BJ (cell line): ENCODE measurements around the gene TMPRSS12. TPM values are rescaled to one million over a fixed set of nuclear protein-coding genes. Genes with fewer than 3 reads are reported as not detected.
"Not testable (repeated sequence)": the region's sequence is repeated elsewhere in the genome, so short reads cannot be mapped to it uniquely, and the experiment has no call there.

Experiments used
- CTCF ChIA-PET: fragments of 350-600 bp; formaldehyde crosslinking; extraction: SDS; loops from one replicate; lab custom pipeline; 2021; ENCODE audit warnings: antibody characterized with exemption, inconsistent platforms; lab: Yijun Ruan, JAX
- POLR2A ChIA-PET: fragments of 300-600 bp; sonication (Branson Sonifier 250); formaldehyde crosslinking; extraction: SDS; loops from one replicate; lab custom pipeline; 2021; ENCODE audit warnings: antibody characterized with exemption; lab: Charles Lee
- DNase-seq: peaks from one replicate; pipeline ENCODE4 v3.0.0-alpha.2; 2011; ENCODE audit warnings: low read depth
- H3K27me3 ChIP-seq: 2 replicates; pipeline ENCODE4 v1.6.0; 2011; ENCODE audit warnings: low read length; ENCODE audit not compliant: control insufficient read depth, insufficient read depth
- H3K36me3 ChIP-seq: 2 replicates; pipeline ENCODE4 v1.5.1; 2011; ENCODE audit warnings: low read length; ENCODE audit not compliant: control insufficient read depth, insufficient read depth
- H3K4me3 ChIP-seq: 2 replicates; pipeline ENCODE4 v1.5.1; 2011; ENCODE audit warnings: low read depth, mild to moderate bottlenecking, control low read depth, low read length
- CTCF ChIP-seq: IDR thresholded peaks from 2 replicates; pipeline ENCODE4 v1.5.1; 2011; ENCODE audit warnings: low read depth, mild to moderate bottlenecking, control low read depth, inconsistent platforms, low read length, moderate library complexity; ENCODE audit not compliant: insufficient read depth
- polyA minus RNA-seq: library from RNA; depleted of rRNA, polyadenylated mRNA; stranded (reverse); fragments of >200 nt; gene quantifications from 2 replicates; pipeline ENCODE4 v1.2.3, GENCODE V29; 2011; rRNA and poly(A)+ RNA removed
- polyA plus RNA-seq: library from polyadenylated mRNA; depleted of rRNA; stranded (reverse); fragments of >200 nt; gene quantifications from 2 replicates; pipeline ENCODE4 v1.2.3, GENCODE V29; 2011; rRNA removed

The TMPRSS12 gene
- polyA plus RNA-seq (not detected in 2 replicates), polyA minus RNA-seq (not detected in 2 replicates)

- H3K4me3 ChIP-seq = no peak within 1 kb of the TSS
- no peak for DNase-seq
- ChIA-PET POLR2A (no interaction called here), CTCF (interaction anchor here (0.5 kb wide), 1 partner anchor 28 kb away, joined by 3 read pairs; no protein-coding TSS in a partner anchor)
- H3K36me3 ChIP-seq = no peaks in the 10 kb centered on the region
- no peak for TF ChIP-seq CTCF
- H3K27me3 ChIP-seq = no peaks in the 10 kb centered on the region; the same call in 1 of the 2 replicates
Observed at GRCh38 chr12:50842637-50843493, at the start of gene TMPRSS12. TSS of gene TMPRSS12 (plus strand) at chr12:50842926. CDS start at chr12:50842965, 39 bp downstream.

GRCh38 chr12:50799908-50800307 lies 42.8 kb upstream of the TMPRSS12 start:
- peaks cover 8% of the 10 kb centered on the region for H3K36me3 ChIP-seq
- H3K27me3 ChIP-seq = no peaks in the 10 kb centered on the region

GRCh38 chr12:50803230-50803875 lies 39.4 kb upstream of the TMPRSS12 start:
- TF ChIP-seq CTCF = no peak
- CTCF ChIA-PET = no interaction called here
- Histone ChIP-seq H3K36me3 (peaks cover 4% of the 10 kb centered on the region; the same call in 1 of the 2 replicates), H3K27me3 (no peaks in the 10 kb centered on the region), H3K4me3 (no peak overlapping the region)
- DNase-seq = no peak
- POLR2A ChIA-PET = no interaction called here

More at GRCh38 chr12:50799908-50800307, 42.8 kb upstream of the TMPRSS12 start:
- CTCF ChIA-PET = no interaction called here
- no peak overlapping the region for H3K4me3 ChIP-seq
- no peak for TF ChIP-seq CTCF
- POLR2A ChIA-PET = no interaction called here
- no peak for DNase-seq

GRCh38 chr12:50806176-50806575 lies 36.5 kb upstream of the TMPRSS12 start:
- H3K4me3 ChIP-seq = no peak overlapping the region
- TF ChIP-seq CTCF = no peak
- H3K27me3 ChIP-seq = no peaks in the 10 kb centered on the region
- H3K36me3 ChIP-seq = peaks cover 2% of the 10 kb centered on the region
- CTCF ChIA-PET = interaction anchor here (0.6 to 1.4 kb wide), 2 partner anchors 31 to 41 kb away, joined by 3 to 4 read pairs; no protein-coding TSS in a partner anchor
- POLR2A ChIA-PET = no interaction called here
- DNase-seq = no peak

- H3K27me3 ChIP-seq, H3K4me3 ChIP-seq, POLR2A ChIA-PET, DNase-seq, H3K36me3 ChIP-seq: not testable (repeated sequence)
- CTCF ChIA-PET = interaction anchor here (1.0 kb wide), 1 partner anchor 44 kb away, joined by 3 read pairs; no protein-coding TSS in a partner anchor
Observed at GRCh38 chr12:50809131-50809530, 33.6 kb upstream of the TMPRSS12 start.

GRCh38 chr12:50814921-50815320 lies 27.8 kb upstream of the TMPRSS12 start:
- POLR2A ChIA-PET, H3K36me3 ChIP-seq, DNase-seq, H3K4me3 ChIP-seq, H3K27me3 ChIP-seq: not testable (repeated sequence)
- CTCF ChIA-PET = interaction anchor here (0.9 to 1.6 kb wide), 2 partner anchors 10 to 172 kb away, joined by 3 to 5 read pairs; no protein-coding TSS in a partner anchor
